Chondrocyte (in vitro differentiated cells): ENCODE data around the gene NPHS1. TPM values are rescaled to one million over a fixed set of nuclear protein-coding genes. Genes with fewer than 3 reads are reported as not detected.
"Not testable (repeated sequence)": the region's sequence is repeated elsewhere in the genome, so short reads cannot be mapped to it uniquely, and the experiment has no call there.

Experiments
- DNase-seq: peaks from one replicate; pipeline ENCODE4 v3.0.0; 2021; ENCODE audit warnings: mixed read lengths, low spot score
- H3K27ac Mint-ChIP-seq: one replicate; pipeline ENCODE4 v1.8.0; 2021; ENCODE audit warnings: mild to moderate bottlenecking, moderate library complexity, mixed read lengths; ENCODE audit not compliant: unreplicated experiment
- H3K27me3 Mint-ChIP-seq: 2 replicates; pipeline ENCODE4 v1.8.0; 2021; ENCODE audit warnings: low read depth, mixed read lengths
- H3K36me3 Mint-ChIP-seq: 2 replicates; pipeline ENCODE4 v1.8.0; 2021; ENCODE audit warnings: low read depth, mixed read lengths
- H3K4me1 Mint-ChIP-seq: 2 replicates; pipeline ENCODE4 v1.8.0; 2021; ENCODE audit warnings: low read depth, mild to moderate bottlenecking, mixed read lengths
- H3K4me3 Mint-ChIP-seq: one replicate; pipeline ENCODE4 v1.8.0; 2021; ENCODE audit warnings: mild to moderate bottlenecking, moderate library complexity, mixed read lengths; ENCODE audit not compliant: unreplicated experiment
- H3K9me3 Mint-ChIP-seq: 2 replicates; pipeline ENCODE4 v1.8.0; 2021; ENCODE audit warnings: low read depth, mixed read lengths
- total RNA-seq: library from RNA; stranded (reverse); gene quantifications from 3 replicates; pipeline ENCODE4 v1.2.1, GENCODE V29; 2021
- TF ChIP-seq, protein P1 (sequence below): fragments of 200-600 bp; sonication (generic); IDR thresholded peaks from 2 replicates; pipeline ENCODE4 v1.5.0; 2021; ENCODE audit warnings: antibody characterized with exemption, mild to moderate bottlenecking, moderate library complexity

NPHS1 gene
- total RNA-seq, 1 donor from 2014 or later: not detected

DNA sequence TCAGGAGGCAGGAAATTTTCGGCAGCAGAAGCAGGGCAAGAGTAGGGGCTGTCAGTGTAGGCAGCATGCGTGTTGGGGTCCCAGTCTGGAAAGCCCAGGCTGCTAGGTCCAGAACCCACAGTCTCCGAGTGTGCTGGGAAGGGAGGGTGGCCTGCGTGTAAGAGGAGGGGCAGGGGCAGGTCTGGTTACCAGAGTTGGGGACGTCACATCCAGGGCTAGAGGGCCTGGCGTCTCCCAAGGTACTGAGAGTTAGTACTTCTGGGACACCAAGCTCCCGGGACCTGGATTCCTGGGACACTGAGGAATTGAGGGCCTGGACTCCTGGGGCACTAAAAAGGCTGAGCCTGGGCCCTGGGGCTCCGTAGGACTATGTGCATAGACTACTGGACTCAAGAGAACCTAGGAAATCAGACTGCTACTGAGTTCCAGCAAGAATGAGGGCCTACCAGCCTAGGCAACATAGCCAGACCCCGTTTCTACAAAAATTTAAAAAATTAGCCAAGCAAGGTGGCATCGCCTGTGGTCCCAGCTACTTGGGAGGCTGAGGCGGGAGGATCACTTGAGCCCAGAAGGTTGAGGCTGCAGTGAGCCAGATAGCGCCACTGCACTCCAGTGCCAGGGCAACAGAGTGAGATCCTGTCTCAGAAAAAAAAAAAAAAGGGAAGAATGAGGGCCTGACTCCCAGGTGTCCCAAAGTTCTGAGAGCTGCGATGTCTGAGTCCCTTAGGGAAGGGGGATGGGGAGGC lies 45.6 kb upstream of the NPHS1 start:
- Mint-ChIP-seq H3K4me1 (peaks cover 25% of the 10 kb centered on the region), H3K27me3 (no peaks in the 10 kb centered on the region), H3K27ac (no peak overlapping the region), H3K9me3 (no peaks in the 10 kb centered on the region), H3K4me3 (peak overlapping the region; percentile 90), H3K36me3 (peaks cover 3% of the 10 kb centered on the region)
- TF ChIP-seq, protein P1, sequence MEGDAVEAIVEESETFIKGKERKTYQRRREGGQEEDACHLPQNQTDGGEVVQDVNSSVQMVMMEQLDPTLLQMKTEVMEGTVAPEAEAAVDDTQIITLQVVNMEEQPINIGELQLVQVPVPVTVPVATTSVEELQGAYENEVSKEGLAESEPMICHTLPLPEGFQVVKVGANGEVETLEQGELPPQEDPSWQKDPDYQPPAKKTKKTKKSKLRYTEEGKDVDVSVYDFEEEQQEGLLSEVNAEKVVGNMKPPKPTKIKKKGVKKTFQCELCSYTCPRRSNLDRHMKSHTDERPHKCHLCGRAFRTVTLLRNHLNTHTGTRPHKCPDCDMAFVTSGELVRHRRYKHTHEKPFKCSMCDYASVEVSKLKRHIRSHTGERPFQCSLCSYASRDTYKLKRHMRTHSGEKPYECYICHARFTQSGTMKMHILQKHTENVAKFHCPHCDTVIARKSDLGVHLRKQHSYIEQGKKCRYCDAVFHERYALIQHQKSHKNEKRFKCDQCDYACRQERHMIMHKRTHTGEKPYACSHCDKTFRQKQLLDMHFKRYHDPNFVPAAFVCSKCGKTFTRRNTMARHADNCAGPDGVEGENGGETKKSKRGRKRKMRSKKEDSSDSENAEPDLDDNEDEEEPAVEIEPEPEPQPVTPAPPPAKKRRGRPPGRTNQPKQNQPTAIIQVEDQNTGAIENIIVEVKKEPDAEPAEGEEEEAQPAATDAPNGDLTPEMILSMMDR: no peak
- DNase-seq: no peak

DNA sequence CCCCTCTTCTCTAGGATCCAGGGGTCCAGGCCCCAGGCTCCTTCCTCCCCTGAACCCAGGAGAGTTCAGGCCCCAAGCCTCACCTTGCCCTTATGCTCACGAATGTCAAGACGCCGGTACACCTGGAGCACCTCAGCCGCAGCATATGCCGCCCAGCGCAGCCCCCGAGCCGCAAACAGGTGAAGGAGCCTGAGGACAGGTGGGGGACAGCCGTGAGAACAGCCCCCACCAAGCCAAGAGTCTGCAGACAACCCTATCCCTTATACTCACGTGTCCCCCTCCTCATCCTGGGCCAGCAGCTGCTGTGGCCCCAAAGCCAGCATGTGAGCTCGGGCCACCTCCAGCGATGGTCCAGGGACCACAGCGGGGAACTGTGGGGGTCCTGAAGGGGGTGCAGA lies 44.3 kb upstream of the NPHS1 start:
- H3K27ac Mint-ChIP-seq: no peak overlapping the region
- DNase-seq: no peak
- H3K36me3 Mint-ChIP-seq: peaks cover 3% of the 10 kb centered on the region
- H3K4me3 Mint-ChIP-seq: no peak overlapping the region
- no peaks in the 10 kb centered on the region for H3K9me3 Mint-ChIP-seq
- TF ChIP-seq, protein P1: no peak
- no peaks in the 10 kb centered on the region for H3K27me3 Mint-ChIP-seq
- H3K4me1 Mint-ChIP-seq: peaks cover 17% of the 10 kb centered on the region

DNA sequence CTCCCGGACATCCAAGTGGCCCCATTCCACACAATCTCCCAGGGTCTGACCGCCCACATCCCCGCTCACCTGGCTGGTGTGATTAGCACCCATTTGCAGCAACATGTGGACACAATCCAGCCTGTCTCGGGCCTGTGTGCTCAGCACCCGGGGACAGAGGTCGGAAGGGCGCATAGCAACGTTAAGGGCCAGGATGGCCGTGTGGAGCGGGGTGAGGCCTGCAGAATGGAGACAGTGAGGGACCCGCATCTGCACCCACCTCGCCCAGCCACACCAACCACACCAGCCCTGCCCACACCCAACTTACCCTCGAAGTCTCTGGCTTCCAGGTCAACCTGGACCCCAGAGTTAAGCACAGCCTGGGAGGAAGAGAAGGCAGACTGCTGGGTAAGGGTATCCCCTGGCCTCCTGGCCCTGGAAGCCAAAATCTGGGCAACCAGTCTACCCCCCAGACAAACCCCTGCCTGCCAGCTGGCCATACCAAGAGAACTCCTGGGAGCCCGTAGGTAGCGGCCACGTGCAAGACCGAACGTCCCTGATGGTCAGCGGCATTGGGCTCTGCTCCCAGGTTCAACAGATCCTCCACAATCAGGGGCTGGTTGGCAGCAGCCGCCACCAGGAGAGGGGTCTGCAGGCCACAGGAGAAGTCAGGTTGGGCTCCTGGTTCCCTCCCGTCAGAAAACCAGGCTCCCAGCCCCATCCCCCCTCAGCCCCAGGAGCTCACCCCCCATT lies 43.8 kb upstream of the NPHS1 start:
- no peak overlapping the region for H3K27ac Mint-ChIP-seq
- no peaks in the 10 kb centered on the region for H3K27me3 Mint-ChIP-seq
- H3K4me3 Mint-ChIP-seq: no peak overlapping the region
- DNase-seq: no peak
- peaks cover 14% of the 10 kb centered on the region for H3K4me1 Mint-ChIP-seq
- TF ChIP-seq, protein P1: no peak
- no peaks in the 10 kb centered on the region for H3K9me3 Mint-ChIP-seq
- peaks cover 3% of the 10 kb centered on the region for H3K36me3 Mint-ChIP-seq

DNA sequence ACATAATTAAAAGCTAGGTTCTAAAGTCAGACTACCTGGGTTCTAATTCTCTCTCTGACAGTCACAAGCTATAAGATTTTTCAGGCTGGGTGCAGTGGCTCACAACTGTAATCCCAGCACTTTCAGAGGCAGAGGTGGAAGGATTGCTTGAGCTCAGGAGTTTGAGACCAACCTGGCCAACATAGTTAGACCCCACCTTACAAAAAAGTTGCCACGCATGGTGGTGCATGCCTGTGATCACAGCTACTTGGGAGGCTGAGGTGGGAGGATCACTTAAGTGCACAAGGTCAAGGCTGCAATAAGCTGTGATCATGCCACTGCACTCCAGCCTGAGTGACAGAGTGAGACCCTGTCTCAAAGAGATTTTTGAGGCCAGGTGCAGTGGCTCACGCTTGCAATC lies 42.0 kb upstream of the NPHS1 start:
- TF ChIP-seq, protein P1: no peak
- Mint-ChIP-seq H3K4me3 (no peak overlapping the region), H3K27ac (no peak overlapping the region), H3K9me3 (no peaks in the 10 kb centered on the region), H3K27me3 (no peaks in the 10 kb centered on the region), H3K36me3 (peaks cover 13% of the 10 kb centered on the region), H3K4me1 (peaks cover 8% of the 10 kb centered on the region)
- no peak for DNase-seq

DNA sequence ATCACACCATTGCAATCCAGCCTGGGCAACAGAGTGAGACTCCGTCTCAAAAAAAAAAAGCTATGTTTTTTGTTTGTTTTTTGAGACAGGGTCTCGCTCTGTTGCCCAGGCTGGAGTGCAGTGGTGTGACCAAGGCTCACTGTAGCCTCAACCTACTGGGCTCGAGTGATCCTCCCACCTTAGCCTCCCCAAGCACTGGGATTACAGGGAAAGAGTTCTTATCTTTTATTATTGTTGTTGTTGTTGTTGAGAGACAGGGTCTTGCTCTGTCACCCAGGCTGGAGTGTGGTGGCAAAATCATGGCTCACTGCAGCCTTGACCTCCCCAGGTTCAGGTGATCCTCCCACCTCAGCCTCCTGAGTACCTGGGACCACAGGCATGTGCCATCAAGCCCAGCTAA lies 39.5 kb upstream of the NPHS1 start:
- not testable (repeated sequence) for H3K9me3 Mint-ChIP-seq, DNase-seq, H3K4me3 Mint-ChIP-seq, H3K27me3 Mint-ChIP-seq, H3K4me1 Mint-ChIP-seq, H3K27ac Mint-ChIP-seq
- H3K36me3 Mint-ChIP-seq: peaks cover 26% of the 10 kb centered on the region
